Measurements from ENCODE around the gene KCNG1.
"Not testable (repeated sequence)": the region's sequence is repeated elsewhere in the genome, so short reads cannot be mapped to it uniquely, and the experiment has no call there.

GRCh38 chr20:50978533-50978932, 44.4 kb downstream of the KCNG1 start:
- not testable (repeated sequence) for TF ChIP-seq ZFP41 (tag by site-specific recombination; IDR thresholded peaks at IDR 0.05; ENCODE audit: borderline replicate concordance); ZNF239 (tag by site-specific recombination; IDR thresholded peaks at IDR 0.05); CTCF (tag by site-specific recombination; IDR thresholded peaks at IDR 0.05); KLF16 (tag by site-specific recombination; IDR thresholded peaks at IDR 0.05); PRDM10 (tag by site-specific recombination; IDR thresholded peaks at IDR 0.05); ZNF624 (tag by site-specific recombination; IDR thresholded peaks at IDR 0.05); ZNF175 (tag by site-specific recombination; IDR thresholded peaks at IDR 0.05); ZNF174 (tag by site-specific recombination; IDR thresholded peaks at IDR 0.05); ZNF707 (tag by site-specific recombination; IDR thresholded peaks at IDR 0.05); REPIN1 (tag by site-specific recombination; IDR thresholded peaks at IDR 0.05; ENCODE audit: low read depth); PBX3 (CRISPR knock-in tag; IDR thresholded peaks at IDR 0.05)
- TF ChIP-seq, protein P1, sequence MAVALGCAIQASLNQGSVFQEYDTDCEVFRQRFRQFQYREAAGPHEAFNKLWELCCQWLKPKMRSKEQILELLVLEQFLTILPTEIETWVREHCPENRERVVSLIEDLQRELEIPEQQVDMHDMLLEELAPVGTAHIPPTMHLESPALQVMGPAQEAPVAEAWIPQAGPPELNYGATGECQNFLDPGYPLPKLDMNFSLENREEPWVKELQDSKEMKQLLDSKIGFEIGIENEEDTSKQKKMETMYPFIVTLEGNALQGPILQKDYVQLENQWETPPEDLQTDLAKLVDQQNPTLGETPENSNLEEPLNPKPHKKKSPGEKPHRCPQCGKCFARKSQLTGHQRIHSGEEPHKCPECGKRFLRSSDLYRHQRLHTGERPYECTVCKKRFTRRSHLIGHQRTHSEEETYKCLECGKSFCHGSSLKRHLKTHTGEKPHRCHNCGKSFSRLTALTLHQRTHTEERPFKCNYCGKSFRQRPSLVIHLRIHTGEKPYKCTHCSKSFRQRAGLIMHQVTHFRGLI (tag by site-specific recombination; IDR thresholded peaks at IDR 0.05): not testable (repeated sequence)
- TF ChIP-seq, protein P2, sequence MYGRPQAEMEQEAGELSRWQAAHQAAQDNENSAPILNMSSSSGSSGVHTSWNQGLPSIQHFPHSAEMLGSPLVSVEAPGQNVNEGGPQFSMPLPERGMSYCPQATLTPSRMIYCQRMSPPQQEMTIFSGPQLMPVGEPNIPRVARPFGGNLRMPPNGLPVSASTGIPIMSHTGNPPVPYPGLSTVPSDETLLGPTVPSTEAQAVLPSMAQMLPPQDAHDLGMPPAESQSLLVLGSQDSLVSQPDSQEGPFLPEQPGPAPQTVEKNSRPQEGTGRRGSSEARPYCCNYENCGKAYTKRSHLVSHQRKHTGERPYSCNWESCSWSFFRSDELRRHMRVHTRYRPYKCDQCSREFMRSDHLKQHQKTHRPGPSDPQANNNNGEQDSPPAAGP (tag by site-specific recombination; IDR thresholded peaks at IDR 0.05): not testable (repeated sequence)
- TF ChIP-seq, protein P3, sequence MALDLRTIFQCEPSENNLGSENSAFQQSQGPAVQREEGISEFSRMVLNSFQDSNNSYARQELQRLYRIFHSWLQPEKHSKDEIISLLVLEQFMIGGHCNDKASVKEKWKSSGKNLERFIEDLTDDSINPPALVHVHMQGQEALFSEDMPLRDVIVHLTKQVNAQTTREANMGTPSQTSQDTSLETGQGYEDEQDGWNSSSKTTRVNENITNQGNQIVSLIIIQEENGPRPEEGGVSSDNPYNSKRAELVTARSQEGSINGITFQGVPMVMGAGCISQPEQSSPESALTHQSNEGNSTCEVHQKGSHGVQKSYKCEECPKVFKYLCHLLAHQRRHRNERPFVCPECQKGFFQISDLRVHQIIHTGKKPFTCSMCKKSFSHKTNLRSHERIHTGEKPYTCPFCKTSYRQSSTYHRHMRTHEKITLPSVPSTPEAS (tag by site-specific recombination; IDR thresholded peaks at IDR 0.05): not testable (repeated sequence)
